Measurements from ENCODE around the gene ISYNA1. TPM values are rescaled to one million over a fixed set of nuclear protein-coding genes. Genes with fewer than 3 reads are reported as not detected.

ISYNA1 gene
- total and polyA plus RNA-seq, 12 donors, result 12.6 to 137 (median 20.5) TPM

DNA sequence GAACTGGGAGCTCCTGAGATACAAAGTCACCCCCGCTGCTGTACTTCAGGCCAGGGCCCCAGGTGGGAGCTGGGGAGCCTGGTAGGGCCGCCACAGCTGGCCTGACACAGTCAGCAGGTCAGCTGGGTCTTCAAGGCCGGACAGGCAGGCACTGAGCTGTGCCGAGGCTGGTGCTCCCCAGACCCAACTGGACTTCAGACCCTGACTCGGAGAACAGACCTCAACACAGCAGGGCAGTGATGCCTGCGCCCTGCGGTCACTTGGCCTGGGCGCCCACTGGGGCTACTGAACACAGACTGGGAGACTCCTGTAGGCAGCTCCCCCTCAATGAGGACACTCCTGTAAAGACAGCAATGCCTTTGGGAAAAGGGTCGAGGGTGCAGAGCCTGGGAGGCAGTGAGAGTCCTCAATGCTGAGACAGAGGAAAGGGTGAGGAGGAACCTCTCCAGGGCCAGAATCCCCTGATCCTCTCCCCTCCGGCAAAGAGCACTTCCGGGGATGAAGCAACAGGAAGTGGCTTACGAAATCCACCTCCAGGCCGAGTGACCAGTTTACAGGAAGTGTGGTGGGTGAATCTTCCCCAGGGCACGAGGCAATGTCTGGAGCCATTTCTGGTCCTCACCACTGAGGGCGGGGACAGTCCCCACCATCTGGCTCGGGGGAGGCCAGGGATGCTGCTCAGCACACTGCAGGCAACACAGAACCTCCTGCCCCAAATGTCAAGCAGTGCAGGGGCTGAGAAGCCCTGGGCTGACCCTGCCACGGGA, 40.8 kb upstream of the ISYNA1 start:
- Histone ChIP-seq H3K4me3 (no peak overlapping the region), H3K27me3 (no peaks in the 10 kb centered on the region), H3K9me3 (no peaks in the 10 kb centered on the region), H3K36me3 (peaks cover 0 to 9% (median 0%) of the 10 kb centered on the region in 9 donors), H3K4me1 (peaks cover 20 to 99% (median 64%) of the 10 kb centered on the region in 9 donors), H3K27ac (peak overlapping the region; percentile 19 to 96 (median 81))
- WGBS, 2 donors, result 58 to 72% methylated on average over 17 of the region's 17 CpGs
- DNase-seq (peak; percentile 71 to 80), ATAC-seq (peak; percentile 71 to 87 (median 78))
- TF ChIP-seq, protein P1, sequence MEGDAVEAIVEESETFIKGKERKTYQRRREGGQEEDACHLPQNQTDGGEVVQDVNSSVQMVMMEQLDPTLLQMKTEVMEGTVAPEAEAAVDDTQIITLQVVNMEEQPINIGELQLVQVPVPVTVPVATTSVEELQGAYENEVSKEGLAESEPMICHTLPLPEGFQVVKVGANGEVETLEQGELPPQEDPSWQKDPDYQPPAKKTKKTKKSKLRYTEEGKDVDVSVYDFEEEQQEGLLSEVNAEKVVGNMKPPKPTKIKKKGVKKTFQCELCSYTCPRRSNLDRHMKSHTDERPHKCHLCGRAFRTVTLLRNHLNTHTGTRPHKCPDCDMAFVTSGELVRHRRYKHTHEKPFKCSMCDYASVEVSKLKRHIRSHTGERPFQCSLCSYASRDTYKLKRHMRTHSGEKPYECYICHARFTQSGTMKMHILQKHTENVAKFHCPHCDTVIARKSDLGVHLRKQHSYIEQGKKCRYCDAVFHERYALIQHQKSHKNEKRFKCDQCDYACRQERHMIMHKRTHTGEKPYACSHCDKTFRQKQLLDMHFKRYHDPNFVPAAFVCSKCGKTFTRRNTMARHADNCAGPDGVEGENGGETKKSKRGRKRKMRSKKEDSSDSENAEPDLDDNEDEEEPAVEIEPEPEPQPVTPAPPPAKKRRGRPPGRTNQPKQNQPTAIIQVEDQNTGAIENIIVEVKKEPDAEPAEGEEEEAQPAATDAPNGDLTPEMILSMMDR (IDR thresholded peaks at IDR 0.05), result no peak
- intact Hi-C loops (cut with DNase I), result loop anchor here in 1 of 10 donors (5.0 kb wide), 1 partner anchor 79 kb away; the partner anchor contains the start of gene KXD1

DNA sequence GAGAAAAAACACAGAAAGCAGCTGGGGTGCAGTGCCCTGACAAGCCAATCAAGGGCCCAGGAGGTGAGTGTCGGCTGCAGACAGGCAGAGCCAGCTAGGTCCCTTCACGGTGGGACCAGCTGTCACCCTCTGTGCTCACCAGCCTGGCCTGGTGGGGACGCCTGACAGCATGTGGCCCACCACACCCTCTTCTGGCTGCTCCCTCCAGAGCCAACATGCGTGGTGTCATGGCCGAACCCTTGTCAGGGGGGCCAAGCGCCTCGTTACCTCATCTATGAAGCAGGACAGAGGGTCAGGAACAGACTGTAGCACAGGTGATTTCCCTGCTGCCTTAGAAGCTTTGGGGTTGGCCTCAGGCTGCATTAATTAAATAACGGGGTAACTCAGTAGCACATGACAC, 40.0 kb upstream of the ISYNA1 start:
- Histone ChIP-seq H3K4me1 (peaks cover 20 to 98% (median 65%) of the 10 kb centered on the region in 9 donors), H3K27me3 (no peaks in the 10 kb centered on the region), H3K9me3 (no peaks in the 10 kb centered on the region), H3K36me3 (peaks cover 0 to 13% (median 0%) of the 10 kb centered on the region in 9 donors), H3K4me3 (no peak overlapping the region), H3K27ac (peak overlapping the region in 8 of 10 donors; percentile 19 to 96 (median 81))
- ATAC-seq, result no peak
- no peak for DNase-seq
- WGBS, 2 donors, result 80 to 90% methylated on average over 8 of the region's 8 CpGs
- TF ChIP-seq, protein P1 (IDR thresholded peaks at IDR 0.05), result no peak
- intact Hi-C loops (cut with DNase I), result loop anchor here in 1 of 10 donors (5.0 kb wide), 1 partner anchor 79 kb away; the partner anchor contains the start of gene KXD1

DNA sequence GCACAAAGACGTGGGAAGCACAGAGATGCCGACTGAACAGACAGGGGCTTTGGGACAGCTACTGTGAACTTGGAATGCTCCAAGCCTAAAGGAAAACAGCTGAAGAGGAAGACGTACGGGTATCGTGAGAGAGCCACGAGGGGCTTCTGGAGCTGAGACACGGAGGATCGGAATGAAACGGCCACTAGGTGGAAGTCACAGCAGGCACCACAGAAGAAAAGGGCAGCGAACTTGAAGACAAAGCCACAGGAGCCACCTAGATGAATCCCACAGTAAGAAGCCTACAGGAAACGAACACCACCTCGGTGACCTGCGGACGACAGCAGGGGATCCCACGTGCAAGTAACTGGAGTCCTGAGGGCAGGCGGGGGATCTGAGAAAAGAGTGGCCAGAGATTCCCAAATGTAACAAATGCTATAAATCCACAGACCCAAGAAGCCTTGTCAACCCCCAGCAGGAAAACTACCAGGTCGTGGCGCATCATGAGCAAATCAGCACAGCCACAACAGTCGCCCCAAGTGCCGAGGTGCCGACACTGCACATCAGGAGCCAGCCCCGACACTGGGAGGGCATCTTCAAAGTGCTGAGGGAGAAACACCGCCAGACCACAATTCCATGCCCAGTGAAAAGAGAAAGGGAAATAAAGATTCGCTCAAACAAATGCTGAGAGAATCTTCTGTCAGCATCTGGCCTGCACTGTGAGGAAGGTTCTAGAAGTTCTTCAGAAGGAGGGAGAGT, 39.3 kb upstream of the ISYNA1 start:
- H3K9me3 ChIP-seq, result no peaks in the 10 kb centered on the region
- ATAC-seq, result no peak
- no peak for DNase-seq
- TF ChIP-seq, protein P1 (IDR thresholded peaks at IDR 0.05), result peak in 3 of 9 donors; percentile 10 to 25 (median 17)
- H3K4me1 ChIP-seq, result peaks cover 20 to 91% (median 64%) of the 10 kb centered on the region in 9 donors
- WGBS, 2 donors, result 77 to 82% methylated on average over 24 of the region's 24 CpGs
- no peaks in the 10 kb centered on the region for H3K27me3 ChIP-seq
- intact Hi-C loops (cut with DNase I), result loop anchor here in 1 of 10 donors (5.0 kb wide), 1 partner anchor 80 kb away; the partner anchor contains the start of gene KXD1
- peaks cover 0 to 20% (median 0%) of the 10 kb centered on the region in 9 donors for H3K36me3 ChIP-seq
- peak overlapping the region in 7 of 10 donors; percentile 4 to 96 (median 82) for H3K27ac ChIP-seq
- no peak overlapping the region for H3K4me3 ChIP-seq

DNA sequence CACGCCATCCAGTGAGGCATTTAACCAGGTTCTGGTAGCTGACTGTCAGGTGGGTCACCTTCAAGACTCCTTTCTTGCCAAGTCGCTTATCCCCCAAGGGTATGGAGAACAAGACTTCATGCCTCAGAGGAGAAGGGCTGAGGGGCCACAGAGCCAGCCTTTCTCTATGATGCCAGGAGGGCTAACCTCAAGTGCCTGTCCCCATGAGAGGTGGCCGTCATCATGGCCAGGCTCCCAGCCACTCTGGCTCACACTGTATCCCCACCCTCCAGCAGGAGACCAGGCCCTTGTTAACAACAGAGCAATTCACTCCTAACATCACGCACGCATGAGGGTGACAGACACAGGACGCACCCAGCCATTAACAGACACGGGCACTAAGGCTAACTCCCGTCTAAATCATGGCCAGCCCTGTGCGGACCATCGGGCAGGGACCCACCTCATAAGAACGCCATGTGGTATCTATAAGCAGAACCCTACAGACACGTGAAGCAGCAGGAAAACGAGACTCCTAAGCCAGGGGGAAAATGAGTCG, 38.6 kb upstream of the ISYNA1 start:
- Histone ChIP-seq H3K36me3 (peaks cover 0 to 27% (median 0%) of the 10 kb centered on the region in 9 donors), H3K27me3 (no peaks in the 10 kb centered on the region), H3K27ac (peak overlapping the region in 6 of 10 donors; percentile 4 to 96 (median 82)), H3K4me1 (peaks cover 20 to 85% (median 64%) of the 10 kb centered on the region in 9 donors), H3K4me3 (no peak overlapping the region), H3K9me3 (no peaks in the 10 kb centered on the region)
- peak in 1 of 8 donors; percentile 1 for ATAC-seq
- WGBS, 2 donors, result 85 to 87% methylated on average over 14 of the region's 14 CpGs
- intact Hi-C loops (cut with DNase I), result loop anchor here in 1 of 10 donors (5.0 kb wide), 1 partner anchor 81 kb away; the partner anchor contains the start of gene KXD1
- TF ChIP-seq, protein P1 (IDR thresholded peaks at IDR 0.05), result no peak
- DNase-seq, result no peak
